Gastrocnemius medialis (tissue), 4 donors: ENCODE data around the gene SLC27A3.

Experiments
- CTCF ChIP-seq, 5 experiments: fragments of 450-650 bp in 3 of 5; fragments of 200-600 bp in 2 of 5; sonication (generic) in 2 of 5; IDR thresholded peaks in 4 of 5; conservative IDR thresholded peaks in 1 of 5; 1 replicate in 4 of 5; 2 replicates in 1 of 5; pipeline ENCODE4 v1.5.1; 2016 to 2019; ENCODE audit warnings: antibody characterized with exemption in 5 of 5, mild to moderate bottlenecking in 3 of 5, moderate library complexity in 3 of 5
- POLR2A ChIP-seq, 2 donors: fragments of 450-650 bp; IDR thresholded peaks; one replicate each; pipeline ENCODE4 v1.6.1; 2017; ENCODE audit warnings: antibody characterized with exemption in 2 of 2, mild to moderate bottlenecking in 2 of 2, moderate library complexity in 2 of 2

GRCh38 chr1:153742411-153743142 lies 32.6 kb upstream of the SLC27A3 start:
- no peak for TF ChIP-seq CTCF (IDR thresholded peaks at IDR 0.05 in 4 of 5, conservative IDR thresholded peaks at IDR 0.05 in 1 of 5)
- no peak for TF ChIP-seq POLR2A (IDR thresholded peaks at IDR 0.05)
